ENCODE results near the gene LYPD5. TPM values are rescaled to one million over a fixed set of nuclear protein-coding genes. Genes with fewer than 3 reads are reported as not detected.

Gene LYPD5
- total and polyA plus RNA-seq, 7 donors: 0.22 to 0.79 (median 0.27) TPM

- DNase-seq (peak in 1 of 2 donors; percentile 28), ATAC-seq (no peak)
- peaks cover 0 to 1% (median 0%) of the 10 kb centered on the region in 3 donors for H3K27me3 ChIP-seq (ENCODE audit: insufficient read depth in 3 of 3, low read length in 2 of 3)
- WGBS, 3 donors: 31 to 50% (median 43%) methylated on average over 3 of the region's 3 CpGs
- H3K4me3 ChIP-seq: no peak overlapping the region
- no peak overlapping the region for H3K27ac ChIP-seq
- H3K9me3 ChIP-seq: no peaks in the 10 kb centered on the region
- H3K4me1 ChIP-seq: no peaks in the 10 kb centered on the region
- H3K36me3 ChIP-seq (ENCODE audit: insufficient read depth in 1 of 2, low read depth in 1 of 2): no peaks in the 10 kb centered on the region
- no peak for TF ChIP-seq CTCF (IDR thresholded peaks at IDR 0.05)
- intact Hi-C loops (cut with DNase I): no loop called here
Observed at GRCh38 chr19:43763473-43763939, 38.7 kb downstream of the LYPD5 start.

- ATAC-seq (no peak), DNase-seq (no peak)
- no peaks in the 10 kb centered on the region for H3K9me3 ChIP-seq
- peaks cover 0 to 1% (median 0%) of the 10 kb centered on the region in 3 donors for H3K27me3 ChIP-seq (ENCODE audit: insufficient read depth in 3 of 3, low read length in 2 of 3)
- no peaks in the 10 kb centered on the region for H3K4me1 ChIP-seq
- no peak for TF ChIP-seq CTCF (IDR thresholded peaks at IDR 0.05)
- H3K27ac ChIP-seq: no peak overlapping the region
- no peak overlapping the region for H3K4me3 ChIP-seq
- 74 to 81% (median 76%) methylated on average over 3 of the region's 3 CpGs for WGBS, 3 donors
- no peaks in the 10 kb centered on the region for H3K36me3 ChIP-seq (ENCODE audit: insufficient read depth in 1 of 2, low read depth in 1 of 2)
- intact Hi-C loops (cut with DNase I): no loop called here
Observed at GRCh38 chr19:43762814-43763213, 39.4 kb downstream of the LYPD5 start.

GRCh38 chr19:43760941-43761340 is 41.3 kb downstream of the LYPD5 start:
- 88 to 95% (median 94%) methylated on average over 4 of the region's 4 CpGs for WGBS, 3 donors
- H3K27me3 ChIP-seq (ENCODE audit: insufficient read depth in 3 of 3, low read length in 2 of 3): peaks cover 0 to 1% (median 0%) of the 10 kb centered on the region in 3 donors
- no peaks in the 10 kb centered on the region for H3K36me3 ChIP-seq (ENCODE audit: insufficient read depth in 1 of 2, low read depth in 1 of 2)
- ATAC-seq (no peak), DNase-seq (no peak)
- intact Hi-C loops (cut with DNase I): no loop called here
- H3K4me1 ChIP-seq: no peaks in the 10 kb centered on the region
- no peak overlapping the region for H3K27ac ChIP-seq
- no peaks in the 10 kb centered on the region for H3K9me3 ChIP-seq
- H3K4me3 ChIP-seq: no peak overlapping the region
- TF ChIP-seq CTCF (IDR thresholded peaks at IDR 0.05): no peak

GRCh38 chr19:43759515-43759914 is 42.7 kb downstream of the LYPD5 start:
- peaks cover 3% of the 10 kb centered on the region for H3K4me1 ChIP-seq
- no peak for TF ChIP-seq CTCF (IDR thresholded peaks at IDR 0.05)
- H3K4me3 ChIP-seq: no peak overlapping the region
- 75 to 81% (median 76%) methylated on average over 5 of the region's 5 CpGs for WGBS, 3 donors
- no peak for DNase-seq
- H3K36me3 ChIP-seq (ENCODE audit: insufficient read depth in 1 of 2, low read depth in 1 of 2): no peaks in the 10 kb centered on the region
- H3K9me3 ChIP-seq: no peaks in the 10 kb centered on the region
- H3K27ac ChIP-seq: no peak overlapping the region
- no peaks in the 10 kb centered on the region for H3K27me3 ChIP-seq (ENCODE audit: insufficient read depth in 3 of 3, low read length in 2 of 3)
- no peak for ATAC-seq
- intact Hi-C loops (cut with DNase I): no loop called here

- Histone ChIP-seq H3K27ac (peak overlapping the region; percentile 99), H3K27me3 (ENCODE audit: insufficient read depth in 3 of 3, low read length in 2 of 3) (no peaks in the 10 kb centered on the region), H3K4me3 (peak overlapping the region; percentile 83), H3K4me1 (peaks cover 20% of the 10 kb centered on the region), H3K9me3 (no peaks in the 10 kb centered on the region), H3K36me3 (ENCODE audit: insufficient read depth in 1 of 2, low read depth in 1 of 2) (peaks cover 0 to 19% of the 10 kb centered on the region in 2 donors)
- ATAC-seq (peak; percentile 60 to 82 (median 66)), DNase-seq (peak; percentile 84 to 92)
- 1 to 3% (median 2%) methylated on average over 28 of the region's 28 CpGs for whole genome bisulfite sequencing, 3 donors
- TF ChIP-seq CTCF (IDR thresholded peaks at IDR 0.05): no peak
- intact Hi-C loops (cut with DNase I): no loop called here
Observed at GRCh38 chr19:43755256-43755801, 46.9 kb downstream of the LYPD5 start.
